Stimulated activated CD4-positive, alpha-beta T cell treated with anti-CD3 and anti-CD28 coated beads, TNF-alpha, amount 100 ng/mL, for 1 hour (primary cell): ENCODE data around the gene FUCA1.
"Not testable (repeated sequence)": the region's sequence is repeated elsewhere in the genome, so short reads cannot be mapped to it uniquely, and the experiment has no call there.

Experiments
- DNase-seq, 3 donors: peaks; one replicate each; pipeline ENCODE4 v3.0.0-alpha.2; 2020; ENCODE audit warnings: low read depth in 3 of 3, low spot score in 1 of 3

Gene FUCA1

DNA sequence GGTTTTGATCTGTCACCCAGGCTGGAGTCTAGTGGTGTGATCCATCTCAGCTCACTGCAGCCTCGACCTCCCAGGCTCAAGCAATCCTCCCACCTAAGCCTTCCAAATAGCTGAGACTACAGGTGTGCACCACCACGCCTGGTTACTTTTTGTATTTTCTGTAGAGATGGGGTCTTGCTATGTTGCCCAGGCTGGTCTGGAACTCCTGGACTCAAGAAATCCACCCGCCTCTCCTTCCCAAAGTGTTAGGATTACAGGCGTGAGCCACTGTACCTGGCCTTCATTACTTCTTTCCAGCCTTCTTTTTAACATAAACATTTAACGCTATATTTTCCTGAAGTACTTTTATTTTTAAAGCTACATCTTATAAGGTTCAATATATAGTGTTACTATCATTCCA lies 24.4 kb downstream of the FUCA1 start:
- DNase-seq = no peak

DNA sequence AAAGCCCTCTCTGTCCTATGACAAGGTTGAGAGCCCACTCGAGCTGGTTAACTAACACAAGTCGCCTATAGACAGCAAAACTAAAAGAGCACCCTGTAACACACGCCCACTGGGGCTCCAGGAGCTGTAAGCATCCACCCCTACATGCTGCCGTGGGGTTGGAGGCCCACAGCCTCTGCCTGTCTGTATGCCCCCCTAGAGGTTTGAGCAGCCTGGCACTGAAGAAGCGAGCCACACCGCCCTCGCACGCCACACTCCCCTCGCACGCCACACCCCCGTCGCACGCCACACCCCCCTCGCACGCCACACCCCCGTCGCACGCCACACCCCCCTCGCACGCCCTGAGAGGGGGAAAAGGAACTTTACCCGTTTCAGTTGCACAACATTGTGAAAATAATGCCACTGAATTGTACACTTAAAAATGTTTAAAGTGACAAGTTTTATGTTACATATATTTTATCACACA lies 29.7 kb downstream of the FUCA1 start:
- DNase-seq = peak; percentile 38 to 73 (median 59)

DNA sequence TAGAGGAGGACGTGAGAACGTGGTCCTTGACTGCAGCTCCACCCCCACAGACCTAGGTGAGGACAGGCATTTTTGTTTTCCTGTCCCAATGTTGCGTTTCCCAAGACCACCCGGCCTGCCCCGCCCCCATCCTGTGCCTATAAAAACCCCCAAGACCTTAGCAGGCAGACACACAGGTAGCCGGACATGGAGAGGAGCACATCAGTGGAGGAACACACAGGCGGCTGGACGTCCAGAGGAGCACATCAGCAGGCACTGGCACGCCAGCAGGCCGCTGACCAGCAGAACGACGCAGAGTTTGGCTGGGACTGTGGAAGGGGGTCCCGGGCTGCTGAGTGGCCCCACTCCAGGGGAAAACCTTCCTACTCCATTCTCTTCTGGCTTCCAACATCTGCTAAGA lies 30.2 kb downstream of the FUCA1 start:
- DNase-seq = no peak

DNA sequence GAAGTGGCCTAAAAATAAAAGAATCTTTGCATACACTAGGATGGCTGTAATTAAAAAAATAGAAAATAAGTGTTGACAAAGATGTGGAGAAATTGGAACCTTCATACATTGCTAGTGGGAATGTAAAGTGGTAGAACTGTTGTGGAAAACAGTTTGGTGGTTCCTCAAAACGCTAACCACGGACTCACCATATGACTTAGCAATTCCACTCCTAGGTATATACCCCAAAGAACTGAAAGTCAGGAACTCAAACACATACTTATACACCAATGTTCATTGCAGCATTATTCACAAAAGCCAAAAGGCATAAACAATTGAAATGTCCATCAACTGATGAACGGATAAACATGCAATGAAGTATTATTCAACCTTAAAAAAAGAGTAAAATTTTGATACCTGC lies 32.1 kb downstream of the FUCA1 start:
- DNase-seq = no peak

DNA sequence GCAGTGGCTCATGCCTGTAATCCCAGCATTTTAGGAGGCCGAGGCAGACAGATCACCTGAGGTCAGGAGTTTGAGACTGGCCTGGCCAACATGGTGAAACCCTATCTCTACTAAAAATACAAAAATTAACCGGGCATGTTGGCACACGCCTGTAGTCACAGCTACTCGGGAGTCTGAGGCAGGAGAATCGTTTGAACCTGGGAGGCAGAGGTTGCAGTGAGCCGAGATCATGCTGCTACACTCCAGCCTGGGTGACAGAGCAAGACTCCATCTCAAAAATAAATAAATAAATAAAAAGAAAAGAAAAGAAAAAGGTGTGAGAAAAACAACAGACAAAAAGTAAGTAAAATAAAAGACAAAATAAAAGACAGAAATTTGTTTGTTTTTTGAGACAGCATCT lies 33.9 kb downstream of the FUCA1 start:
- not testable (repeated sequence) for DNase-seq

DNA sequence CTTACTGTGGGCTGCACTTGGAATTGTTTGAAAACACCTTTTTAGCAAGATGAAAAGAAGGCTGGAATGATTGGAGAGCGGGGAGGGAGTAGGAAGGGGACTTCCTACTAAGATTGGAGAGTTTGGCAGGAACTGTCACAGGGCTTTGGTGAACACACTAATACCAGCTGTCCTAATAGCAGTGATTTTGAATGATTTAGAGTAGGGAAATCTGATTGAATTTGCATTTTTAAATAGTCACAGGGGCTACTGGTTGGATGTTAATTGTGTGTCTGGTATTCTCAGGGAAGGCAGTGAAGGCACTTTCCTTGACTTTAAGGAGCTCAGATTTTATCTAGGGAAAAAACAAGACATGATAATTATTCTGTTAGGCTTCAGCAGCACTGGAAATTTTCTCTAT lies 40.4 kb downstream of the FUCA1 start:
- no peak for DNase-seq

DNA sequence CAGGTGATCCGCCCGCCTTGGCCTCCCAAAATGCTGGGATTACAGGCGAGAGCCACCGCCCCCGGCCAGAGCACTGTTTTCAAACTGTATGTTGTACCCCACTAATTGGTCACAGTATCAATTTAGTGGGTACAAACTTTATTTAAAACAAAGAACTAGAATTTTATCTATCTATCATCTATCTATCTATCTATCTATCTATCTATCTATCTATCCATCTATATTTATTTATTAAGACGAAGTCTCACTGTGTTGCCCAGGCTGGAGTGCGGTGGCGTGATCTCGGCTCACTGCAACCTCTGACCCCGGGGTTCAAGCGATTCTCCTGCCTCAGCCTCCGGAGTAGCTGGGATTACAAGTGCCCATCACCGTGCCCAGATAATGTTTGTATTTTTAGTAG lies 41.5 kb downstream of the FUCA1 start:
- not testable (repeated sequence) for DNase-seq

DNA sequence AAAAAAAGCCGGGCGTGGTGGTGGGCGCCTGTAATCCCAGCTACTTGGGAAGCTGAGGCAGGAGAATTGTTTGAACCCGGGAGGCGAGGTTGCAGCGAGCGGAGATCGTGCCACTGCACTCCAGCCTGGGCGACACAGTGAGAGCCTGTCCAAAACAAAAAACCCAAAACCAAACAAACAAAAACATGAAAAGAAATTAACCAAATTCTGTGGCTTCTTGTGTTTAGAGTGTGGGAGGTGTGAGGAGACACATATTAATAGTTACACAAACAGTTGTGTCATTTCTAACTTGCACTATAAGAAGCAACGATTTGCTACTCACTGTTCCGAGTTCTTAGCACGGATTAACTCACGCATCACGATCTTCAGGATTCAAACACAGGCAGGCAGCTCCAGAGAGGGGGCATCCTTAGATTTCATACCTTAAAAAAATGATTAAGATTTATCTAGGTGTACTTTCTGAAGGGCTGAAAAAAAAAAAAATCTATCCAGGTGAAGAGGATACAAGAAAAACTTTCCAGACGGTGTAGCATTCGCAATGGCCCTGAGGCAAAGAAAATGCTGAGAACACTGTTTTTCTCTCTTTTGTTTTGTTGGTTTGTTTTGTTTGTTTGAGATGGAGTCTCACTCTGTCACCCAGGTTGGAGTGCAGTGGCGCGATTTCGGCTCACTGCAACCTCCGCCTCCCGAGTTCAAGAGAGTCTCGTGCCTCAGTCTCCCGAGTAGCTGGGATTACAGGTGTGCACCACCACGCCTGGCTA lies 42.1 kb downstream of the FUCA1 start:
- DNase-seq = no peak

DNA sequence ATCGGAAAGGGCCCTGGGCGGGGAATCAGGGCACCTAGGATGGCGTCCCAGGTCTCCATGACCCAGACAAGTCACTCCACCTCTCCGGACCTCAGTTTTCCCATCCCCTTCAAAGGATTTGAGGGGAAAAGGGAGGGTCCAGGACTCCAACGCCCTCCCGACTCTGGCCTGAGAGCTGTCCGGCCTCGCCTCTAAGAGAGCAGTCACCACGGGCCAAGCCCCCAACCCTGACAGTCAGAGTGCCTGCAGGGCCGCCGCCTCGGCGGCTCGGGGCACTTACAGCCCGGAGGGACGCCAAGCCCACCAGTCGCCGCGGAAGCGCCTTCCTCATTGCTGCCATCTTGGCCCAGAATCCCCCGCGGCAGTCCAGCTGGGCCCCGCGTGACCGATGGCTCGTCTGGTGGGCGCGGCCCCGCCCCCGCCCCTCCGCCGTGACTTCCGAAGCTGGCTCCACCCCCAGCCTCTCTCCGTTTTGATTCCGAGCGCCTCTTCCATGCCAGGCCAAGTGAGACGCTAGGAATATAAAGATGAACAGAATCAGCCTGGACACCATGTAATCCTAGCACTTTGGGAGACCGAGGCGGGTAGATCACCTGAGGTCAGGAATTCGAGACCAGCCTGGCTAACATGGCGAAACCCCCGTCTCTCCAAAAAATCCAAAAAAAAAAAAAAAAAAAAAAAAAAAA lies 42.9 kb downstream of the FUCA1 start, which contains the start of gene HMGCL:
Gene HMGCL (minus strand): TSS at position 354 of the 686 bp plus-strand sequence. CDS start 14 bp downstream, at position 340.
- DNase-seq = peak; percentile 67 to 82 (median 68)

DNA sequence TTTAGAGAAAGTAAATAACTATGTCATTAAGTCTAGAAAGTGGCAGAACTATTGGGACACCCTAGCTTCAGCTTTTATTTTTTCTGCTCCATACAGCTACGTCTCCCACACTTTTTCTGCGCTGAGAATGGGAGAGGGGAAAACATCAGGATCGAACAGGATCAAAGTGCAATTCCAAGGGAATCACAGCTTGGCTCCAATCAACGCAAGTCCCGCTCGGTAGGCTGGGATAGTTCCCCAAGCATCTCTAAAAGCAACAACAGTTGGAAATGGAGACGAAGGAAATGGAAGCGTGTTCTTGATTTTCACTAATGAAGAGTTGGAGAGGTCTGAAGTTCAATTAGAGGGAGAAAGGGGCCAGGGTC lies 43.4 kb downstream of the FUCA1 start:
- no peak for DNase-seq

DNA sequence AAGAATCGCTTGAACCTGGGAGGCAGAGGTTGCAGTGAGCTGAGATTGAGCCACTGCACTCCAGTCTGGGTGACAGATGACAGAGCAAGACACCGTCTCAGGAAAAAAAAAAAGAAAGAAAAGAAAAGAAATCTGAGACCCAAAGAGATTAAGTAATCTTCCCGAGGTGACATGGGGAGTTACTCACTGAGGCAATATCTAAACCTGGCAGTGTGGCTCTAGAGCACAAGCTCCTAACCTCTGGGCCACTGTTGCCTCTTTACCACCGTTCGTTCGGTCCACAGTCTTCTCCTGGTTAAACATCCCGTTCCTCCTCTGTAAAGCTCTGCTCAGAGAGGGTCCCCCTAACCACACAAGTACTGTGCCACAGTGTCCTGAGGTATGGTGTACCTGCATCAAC lies 44.3 kb downstream of the FUCA1 start:
- no peak for DNase-seq

DNA sequence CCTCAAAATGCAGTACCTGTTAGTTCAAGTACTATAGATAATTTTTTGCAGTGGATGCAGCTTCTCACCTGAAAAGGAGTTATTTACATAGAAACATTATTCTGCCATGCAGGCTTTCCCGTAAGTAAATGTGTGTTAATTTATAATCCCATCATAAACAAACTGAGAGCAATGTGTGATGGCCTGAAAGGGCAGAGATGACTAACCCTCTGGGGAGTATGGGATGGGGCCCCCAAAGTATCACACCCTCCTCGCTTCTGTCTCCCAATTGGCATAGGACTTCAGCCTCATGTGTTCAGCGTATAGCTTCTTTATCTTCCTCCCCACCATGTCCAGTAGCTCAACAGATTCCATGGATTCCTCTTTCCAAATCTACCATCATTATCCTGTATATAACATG lies 50.5 kb downstream of the FUCA1 start:
- DNase-seq = no peak

DNA sequence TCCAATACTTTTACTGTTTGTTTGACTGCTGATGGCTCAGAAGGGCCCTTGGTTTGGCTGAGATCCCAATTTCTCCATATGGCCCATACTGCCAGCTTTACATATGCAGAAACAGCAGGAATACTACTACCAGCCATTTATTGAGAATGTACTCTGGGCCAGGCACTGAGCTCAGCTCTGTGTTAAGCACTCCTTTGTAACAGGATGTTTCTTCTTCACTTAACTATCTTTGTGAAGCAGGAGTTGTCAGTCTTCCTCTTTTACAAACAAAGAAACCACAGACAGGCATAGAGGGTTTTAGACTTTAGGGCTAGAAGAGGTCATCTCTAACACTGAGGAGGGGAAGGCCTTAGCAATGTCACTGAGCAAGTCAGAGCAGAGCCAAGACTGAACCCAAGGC lies 51.2 kb downstream of the FUCA1 start:
- DNase-seq = no peak

DNA sequence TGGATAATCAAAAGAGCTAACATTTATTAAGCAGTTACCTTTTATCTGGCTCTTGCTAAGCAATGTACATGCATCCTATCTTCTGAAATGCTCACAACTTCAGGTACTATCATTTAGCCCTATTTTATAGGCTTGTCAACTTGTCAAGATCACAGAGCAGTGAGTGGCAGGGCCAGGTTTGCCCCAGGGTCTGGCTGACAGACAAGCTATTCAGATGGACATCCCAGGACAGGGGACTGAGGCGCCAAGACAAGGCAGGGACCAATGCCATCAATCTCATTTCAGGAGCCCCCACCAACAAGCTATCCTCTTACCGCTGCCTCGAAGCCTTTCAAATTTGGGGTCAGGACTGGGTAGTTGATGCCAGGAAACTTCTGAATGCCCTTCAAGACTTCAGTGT lies 51.7 kb downstream of the FUCA1 start:
- no peak for DNase-seq

DNA sequence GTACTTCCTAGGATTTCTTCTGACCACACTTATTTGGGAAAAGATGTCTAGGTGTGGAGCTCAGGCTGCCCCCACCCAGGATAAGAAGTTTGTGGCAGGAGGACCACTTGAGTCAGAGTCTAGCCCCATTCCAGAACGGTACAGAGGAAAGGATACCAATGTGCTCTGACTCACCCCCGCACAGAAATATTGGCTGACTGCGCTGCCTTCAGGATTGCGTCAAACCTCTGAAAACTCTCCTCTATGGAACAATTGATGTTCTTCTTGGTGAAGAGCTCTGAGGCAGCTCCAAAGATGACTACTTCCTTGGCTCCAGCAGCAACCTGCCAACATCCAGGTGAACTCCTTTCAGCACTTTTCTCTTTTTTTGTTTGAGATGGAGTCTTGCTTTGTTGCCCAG lies 54.1 kb downstream of the FUCA1 start:
- no peak for DNase-seq

DNA sequence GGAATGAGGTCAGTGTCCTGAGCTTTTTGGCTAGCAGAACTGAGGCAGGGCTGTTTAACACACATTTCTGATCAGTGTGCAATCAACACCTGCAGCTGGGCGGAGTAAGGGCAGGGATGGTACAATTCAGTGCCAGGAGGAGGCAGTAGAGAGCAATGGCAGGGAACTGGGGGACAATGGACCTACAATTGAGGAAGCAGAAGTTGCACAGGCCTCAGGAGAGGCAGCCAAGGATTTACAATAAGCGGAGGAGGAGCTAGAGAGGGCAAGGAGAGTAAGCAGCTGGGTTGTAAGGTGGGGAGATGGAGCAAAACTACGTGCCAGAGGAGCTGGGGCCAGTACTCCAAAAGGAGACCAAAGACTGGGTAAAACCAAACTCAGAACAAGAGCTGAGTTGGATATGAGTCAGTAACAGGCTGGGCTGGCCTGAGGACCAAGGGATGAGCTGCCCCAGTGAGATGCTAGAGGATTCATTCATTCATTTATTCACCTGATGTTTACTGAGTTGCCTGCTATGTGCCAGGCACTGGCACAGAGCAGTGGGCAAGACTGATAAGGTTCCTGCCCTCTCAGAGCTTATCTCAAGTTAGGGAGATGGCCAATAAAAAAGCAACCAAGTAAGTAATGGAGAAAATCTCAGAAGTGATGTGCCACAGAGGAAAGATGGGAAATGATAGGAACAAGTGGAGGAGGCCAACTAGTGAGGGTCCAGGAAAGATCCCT lies 57.1 kb downstream of the FUCA1 start:
- peak in 1 of 3 donors; percentile 19 for DNase-seq

DNA sequence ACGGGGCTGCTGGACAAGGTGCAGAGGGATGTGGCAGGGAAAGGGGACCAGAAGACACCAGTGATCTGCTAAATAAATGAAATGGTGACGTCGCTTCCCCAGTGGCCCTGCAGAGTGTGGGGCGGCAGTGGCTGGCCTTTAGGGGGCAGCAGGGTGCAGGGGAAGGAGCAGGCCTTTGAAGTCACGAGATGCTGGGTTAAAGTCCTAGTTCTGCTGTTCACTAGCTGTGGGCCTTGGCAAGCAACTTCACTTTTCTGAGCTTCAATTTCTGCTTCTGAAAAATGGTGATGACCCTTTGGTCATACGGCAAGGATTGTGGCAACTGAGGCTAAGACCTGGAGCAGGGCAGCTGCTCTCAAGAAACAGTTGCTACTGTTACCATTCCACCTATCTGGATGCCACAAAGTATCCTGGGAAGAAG lies 58.3 kb downstream of the FUCA1 start:
- peak; percentile 59 to 65 (median 60) for DNase-seq

DNA sequence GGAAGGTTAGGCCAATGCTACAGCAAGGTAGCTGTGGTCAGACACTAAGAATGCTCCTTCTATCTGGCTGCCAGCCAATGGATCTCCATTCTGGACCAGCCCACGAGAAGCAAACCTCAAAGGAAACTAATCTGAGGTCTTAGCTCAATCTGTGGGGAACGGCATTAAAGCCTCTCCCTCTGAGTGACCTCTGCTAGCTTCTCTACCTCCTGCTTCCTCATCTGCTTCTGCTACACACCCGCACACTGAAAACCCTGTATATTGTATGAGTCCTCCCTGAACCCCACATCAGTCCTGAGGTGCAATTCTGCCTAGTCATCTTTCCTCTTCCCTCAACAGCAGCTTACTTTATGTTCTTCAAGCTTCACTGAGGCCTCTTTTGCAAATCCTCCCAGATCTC lies 60.6 kb downstream of the FUCA1 start:
- DNase-seq = no peak

DNA sequence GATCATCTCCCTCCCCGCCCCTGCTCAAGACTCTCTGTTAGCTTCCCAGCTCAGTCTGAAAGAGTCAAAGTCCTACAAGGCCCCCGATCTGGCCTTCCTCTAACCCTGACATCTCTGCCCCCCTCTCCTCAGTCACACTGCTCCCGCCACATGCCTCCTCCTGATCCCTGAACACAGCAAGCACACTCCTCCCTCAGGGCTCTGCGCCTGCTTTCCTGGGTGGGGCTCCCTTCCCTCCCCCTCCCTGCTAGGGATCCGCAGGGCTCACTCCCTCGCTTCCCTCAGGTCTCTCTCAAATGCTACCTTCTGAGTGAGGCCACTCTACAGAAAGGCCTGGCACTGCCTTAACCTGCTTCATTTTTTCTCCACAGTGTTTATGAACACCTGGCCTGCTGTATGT lies 61.8 kb downstream of the FUCA1 start:
- no peak for DNase-seq

DNA sequence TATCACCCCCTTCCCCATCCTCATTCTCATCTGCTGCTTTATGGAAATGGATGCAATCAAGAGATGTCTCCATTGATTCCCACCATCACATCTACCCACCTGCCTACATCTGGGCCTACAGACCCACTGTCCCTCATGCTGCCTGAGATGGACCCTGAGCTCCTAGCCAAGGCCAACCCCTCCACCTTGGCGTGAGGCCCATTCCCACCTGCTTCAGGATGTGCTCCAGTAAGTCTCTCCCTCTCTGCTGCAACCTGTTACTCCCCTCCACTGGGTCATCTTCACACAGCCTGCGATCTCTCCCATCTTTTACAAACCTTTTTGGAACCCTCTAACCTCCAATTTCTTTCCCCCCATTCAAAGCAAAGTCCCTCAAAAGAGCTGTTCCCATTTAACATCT lies 63.1 kb downstream of the FUCA1 start:
- no peak for DNase-seq

DNA sequence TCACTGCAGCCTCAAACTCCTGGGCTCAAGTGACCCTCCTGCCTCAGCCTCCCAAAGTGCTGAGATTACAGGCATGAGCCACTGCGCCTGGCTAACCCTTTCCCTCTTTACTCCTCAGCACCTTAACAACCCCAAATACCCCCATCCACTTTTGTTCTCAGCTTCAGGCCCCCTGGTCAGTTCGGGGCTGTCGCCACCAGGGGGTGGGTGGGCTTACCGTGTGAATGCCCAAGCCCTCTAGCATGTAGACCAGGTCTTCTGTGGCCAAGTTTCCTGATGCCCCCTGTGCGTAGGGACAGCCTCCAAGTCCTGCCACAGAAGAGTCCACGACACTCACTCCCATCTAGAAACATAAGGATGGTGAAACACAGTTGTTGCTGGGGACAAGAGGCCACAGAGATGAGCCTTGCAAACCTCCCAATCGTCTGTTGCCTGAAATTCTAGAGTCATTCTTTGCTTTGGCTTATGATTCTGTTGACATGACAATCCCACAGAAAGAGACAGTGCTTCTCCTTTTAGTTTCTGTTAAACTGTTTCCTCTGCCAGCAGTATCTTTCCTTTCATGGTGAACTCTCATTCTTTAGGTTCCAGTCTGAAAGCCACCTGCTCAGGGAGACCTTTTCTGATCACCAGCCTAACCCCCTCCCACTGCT lies 63.8 kb downstream of the FUCA1 start:
- DNase-seq = no peak
